Right lobe of liver (tissue), 6 donors: ENCODE data around the gene PHEX. TPM values are rescaled to one million over a fixed set of nuclear protein-coding genes. Genes with fewer than 3 reads are reported as not detected.

ENCODE experiments used
- ATAC-seq, 4 donors: fragments of 200-7000 bp; cut with Tn5 transposase; one replicate each; pipeline ENCODE4 v1.9.1; 2020; ENCODE audit warnings: mild to moderate bottlenecking in 4 of 4, moderate library complexity in 4 of 4
- DNase-seq, 3 donors: peaks; one replicate each; pipeline ENCODE4 v3.0.0-alpha.2; 2020
- H3K27ac ChIP-seq, 3 donors: fragments of 200-600 bp; one replicate each; pipeline ENCODE4 v1.8.0; 2022
- H3K27me3 ChIP-seq, 2 donors: fragments of 200-600 bp; one replicate each; pipeline ENCODE4 v1.8.0; 2022
- H3K36me3 ChIP-seq, 4 donors: fragments of 200-600 bp; sonication (generic) in 1 of 4; one replicate each; pipeline versions ENCODE4 v1.5.1 to v1.8.0; 2017 to 2022; ENCODE audit warnings: control low read depth in 1 of 4
- H3K4me1 ChIP-seq, 4 donors: fragments of 200-600 bp; sonication (generic) in 1 of 4; one replicate each; pipeline versions ENCODE4 v1.5.1 to v1.8.0; 2017 to 2022; ENCODE audit warnings: control low read depth in 1 of 4
- H3K4me3 ChIP-seq, 3 donors: fragments of 200-600 bp; one replicate each; pipeline ENCODE4 v1.8.0; 2022
- H3K9me3 ChIP-seq, 4 donors: fragments of 200-600 bp; sonication (generic) in 1 of 4; one replicate each; pipeline versions ENCODE4 v1.5.1 to v1.8.0; 2017 to 2022; ENCODE audit warnings: control low read depth in 1 of 4
- POLR2A ChIP-seq: fragments of 450-650 bp; IDR thresholded peaks from one replicate; pipeline ENCODE4 v1.6.1; 2017; ENCODE audit warnings: antibody characterized with exemption, mild to moderate bottlenecking
- WGBS: methylation state at CpG from one replicate; pipeline ENCODE4 v1.1.6; 2018; ENCODE audit warnings: low coverage, low lambda C conversion rate; ENCODE audit not compliant: insufficient coverage; ENCODE audit errors: missing lambda C conversion rate; 5-methylcytosine and 5-hydroxymethylcytosine counted together
- intact Hi-C, 2 donors: fragments of 100-400 bp; cut with DNase I; formaldehyde crosslinking; loops; one replicate each; pipeline versions ENCODE4 v1.11.2 to v1.14.1; 2022
- total RNA-seq, 6 experiments: library from RNA; depleted of rRNA in 2 of 6; stranded (reverse); fragments of >200 nt in 2 of 6; fragmentation: NEBNext Ultra II Directional in 3 of 6; extraction: Animal tissue kit (Norgen Biotek cat#: 25700) in 3 of 6; gene quantifications; one replicate each; pipeline versions ENCODE4 v1.1.0 to v1.2.4, GENCODE V29; 2016 to 2023
- TF ChIP-seq, protein P1 (sequence below), 4 donors: fragments of 200-600 bp in 3 of 4; fragments of 450-650 bp in 1 of 4; IDR thresholded peaks; one replicate each; pipeline versions ENCODE4 v1.5.1 to v1.8.0; 2016 to 2022; ENCODE audit warnings: antibody characterized with exemption in 4 of 4, mild to moderate bottlenecking in 2 of 4
- donor health status: DM: no; HTN: yes; CAD: no.
- donor health status: DM: no; HTN: no; CAD: no.
- donor health status: DM: no; HTN: no; CAD: no.
- donor health status: DM: no; HTN: yes; CAD: no.
- donor health status: DM: no; HTN: yes; CAD: no.

Gene PHEX
- total RNA-seq, 6 experiments from 2014 or later: 0.13 TPM; not detected in 5

DNA sequence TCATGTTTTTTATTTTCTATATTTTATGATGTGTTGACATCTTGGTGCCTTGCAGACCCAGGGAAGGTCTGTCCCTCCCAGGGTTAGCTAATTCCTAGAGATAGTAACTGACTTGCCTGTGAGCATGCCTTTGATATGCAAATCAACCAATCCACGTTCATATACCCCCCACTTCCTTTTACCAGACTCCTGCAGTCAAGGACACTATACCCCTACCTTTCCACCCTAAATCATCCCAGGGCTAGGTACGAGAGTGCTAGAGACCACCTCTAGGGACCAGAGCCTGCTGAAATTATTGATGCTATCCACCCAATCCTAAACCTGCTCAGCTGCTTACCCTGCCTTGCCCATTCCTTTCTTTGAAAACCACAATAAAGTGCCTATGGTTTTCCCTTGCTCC is 7.5 kb upstream of the PHEX start:
- intact Hi-C loops: no loop called here
- DNase-seq: no peak
- 36% methylated on average over 2 of the region's 2 CpGs for WGBS
- no peaks in the 10 kb centered on the region for H3K9me3 ChIP-seq
- ATAC-seq: no peak
- H3K4me1 ChIP-seq: no peaks in the 10 kb centered on the region
- H3K27ac ChIP-seq: no peak overlapping the region
- no peak overlapping the region for H3K4me3 ChIP-seq
- no peaks in the 10 kb centered on the region for H3K27me3 ChIP-seq
- no peak for TF ChIP-seq POLR2A
- TF ChIP-seq, protein P1, sequence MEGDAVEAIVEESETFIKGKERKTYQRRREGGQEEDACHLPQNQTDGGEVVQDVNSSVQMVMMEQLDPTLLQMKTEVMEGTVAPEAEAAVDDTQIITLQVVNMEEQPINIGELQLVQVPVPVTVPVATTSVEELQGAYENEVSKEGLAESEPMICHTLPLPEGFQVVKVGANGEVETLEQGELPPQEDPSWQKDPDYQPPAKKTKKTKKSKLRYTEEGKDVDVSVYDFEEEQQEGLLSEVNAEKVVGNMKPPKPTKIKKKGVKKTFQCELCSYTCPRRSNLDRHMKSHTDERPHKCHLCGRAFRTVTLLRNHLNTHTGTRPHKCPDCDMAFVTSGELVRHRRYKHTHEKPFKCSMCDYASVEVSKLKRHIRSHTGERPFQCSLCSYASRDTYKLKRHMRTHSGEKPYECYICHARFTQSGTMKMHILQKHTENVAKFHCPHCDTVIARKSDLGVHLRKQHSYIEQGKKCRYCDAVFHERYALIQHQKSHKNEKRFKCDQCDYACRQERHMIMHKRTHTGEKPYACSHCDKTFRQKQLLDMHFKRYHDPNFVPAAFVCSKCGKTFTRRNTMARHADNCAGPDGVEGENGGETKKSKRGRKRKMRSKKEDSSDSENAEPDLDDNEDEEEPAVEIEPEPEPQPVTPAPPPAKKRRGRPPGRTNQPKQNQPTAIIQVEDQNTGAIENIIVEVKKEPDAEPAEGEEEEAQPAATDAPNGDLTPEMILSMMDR (IDR thresholded peaks at IDR 0.05): no peak
- no peaks in the 10 kb centered on the region for H3K36me3 ChIP-seq

DNA sequence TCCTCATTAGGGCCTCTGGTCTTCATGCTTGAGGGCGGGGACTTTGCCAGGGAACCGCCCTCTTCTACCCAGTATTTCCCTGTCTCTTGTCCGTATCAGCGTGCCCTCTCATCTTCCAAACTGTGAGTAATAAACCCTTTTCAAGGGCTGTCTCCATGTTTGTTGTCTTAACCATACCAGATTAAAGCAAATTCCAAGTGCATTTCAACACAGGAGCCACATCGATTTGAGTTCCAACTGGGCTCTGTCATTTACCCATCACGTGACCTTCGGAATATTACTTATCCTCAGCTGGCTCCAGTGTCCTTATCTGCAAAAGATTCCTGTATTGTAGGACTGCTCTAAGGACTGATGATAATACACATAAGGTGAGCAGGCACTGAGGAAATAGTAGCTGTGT is 6.4 kb upstream of the PHEX start:
- Histone ChIP-seq H3K4me3 (no peak overlapping the region), H3K36me3 (no peaks in the 10 kb centered on the region), H3K4me1 (no peaks in the 10 kb centered on the region), H3K27me3 (no peaks in the 10 kb centered on the region), H3K9me3 (no peaks in the 10 kb centered on the region), H3K27ac (no peak overlapping the region)
- intact Hi-C loops: no loop called here
- no peak for DNase-seq
- no peak for TF ChIP-seq POLR2A
- ATAC-seq: no peak
- 54% methylated on average over 5 of the region's 7 CpGs for WGBS

DNA sequence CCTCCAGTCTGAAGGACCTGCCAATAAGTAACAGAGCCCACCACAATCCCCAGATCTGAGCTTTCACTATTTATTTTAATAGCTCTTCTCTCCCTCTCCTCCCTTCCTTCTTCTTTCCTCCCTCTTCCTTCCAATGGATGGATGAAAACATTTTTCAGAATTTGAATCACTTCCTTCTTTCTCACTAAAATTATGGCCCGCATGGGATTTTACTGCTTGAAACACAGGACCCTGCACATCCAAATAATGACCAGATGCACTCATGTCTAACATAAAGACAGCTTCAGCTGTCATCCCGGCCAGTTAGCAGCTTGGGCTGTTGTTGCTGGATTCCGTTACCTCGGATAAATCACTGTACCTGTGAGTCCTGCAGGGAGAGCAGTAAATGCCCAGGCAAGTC is 5.4 kb upstream of the PHEX start:
- intact Hi-C loops: no loop called here
- H3K9me3 ChIP-seq: no peaks in the 10 kb centered on the region
- H3K27me3 ChIP-seq: no peaks in the 10 kb centered on the region
- no peak for ATAC-seq
- H3K4me3 ChIP-seq: no peak overlapping the region
- H3K4me1 ChIP-seq: no peaks in the 10 kb centered on the region
- no peak overlapping the region for H3K27ac ChIP-seq
- TF ChIP-seq, protein P1 (IDR thresholded peaks at IDR 0.05): no peak
- TF ChIP-seq POLR2A: no peak
- no peak for DNase-seq
- no peaks in the 10 kb centered on the region for H3K36me3 ChIP-seq
- WGBS: 100% methylated on average over 2 of the region's 4 CpGs

DNA sequence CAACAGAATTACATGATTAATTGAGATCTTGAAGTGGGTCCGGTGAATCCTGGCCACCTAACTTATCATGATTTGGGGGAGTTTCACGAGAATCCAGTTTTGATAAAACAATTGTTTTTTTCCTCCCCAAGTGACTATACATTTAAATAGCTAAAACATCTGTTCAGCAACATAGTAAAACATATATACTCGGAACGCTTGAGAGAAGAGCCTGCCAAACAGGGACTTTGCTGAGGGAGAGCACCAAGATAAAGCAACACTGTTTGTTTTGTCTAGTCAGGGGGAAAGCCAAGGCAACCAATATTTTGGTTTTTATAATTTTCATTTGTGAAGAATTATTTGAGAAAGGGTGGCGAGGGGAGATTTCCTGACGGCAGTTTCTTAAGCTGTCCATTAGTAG is 381 bp downstream of the PHEX start:
- no peak for ATAC-seq
- no peak overlapping the region for H3K27ac ChIP-seq
- 71% methylated on average over 6 of the region's 6 CpGs for WGBS
- no peak for DNase-seq
- H3K27me3 ChIP-seq: no peaks in the 10 kb centered on the region
- H3K4me1 ChIP-seq: no peaks in the 10 kb centered on the region
- intact Hi-C loops: no loop called here
- no peaks in the 10 kb centered on the region for H3K36me3 ChIP-seq
- TF ChIP-seq POLR2A: no peak
- TF ChIP-seq, protein P1 (IDR thresholded peaks at IDR 0.05): no peak
- H3K4me3 ChIP-seq: no peak overlapping the region
- H3K9me3 ChIP-seq: no peaks in the 10 kb centered on the region

DNA sequence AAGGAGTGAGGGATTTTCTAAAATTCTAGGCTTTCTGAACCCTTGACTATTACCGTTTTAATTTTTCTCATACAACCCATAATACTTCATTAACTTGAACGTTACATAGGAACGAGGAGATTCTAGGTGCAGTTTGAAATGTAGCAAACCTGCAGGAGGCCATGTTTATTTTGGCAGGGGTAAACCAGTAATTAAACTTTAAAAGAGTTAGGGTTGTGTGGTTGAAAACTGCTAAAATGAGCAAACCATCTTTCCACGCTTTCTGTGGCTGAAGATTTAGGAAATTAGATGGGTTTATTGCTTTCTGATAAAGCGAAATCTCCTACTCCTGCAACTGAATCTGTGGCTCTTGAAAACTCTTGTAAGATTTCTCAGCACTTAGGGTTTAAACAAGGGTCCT is 1.7 kb downstream of the PHEX start:
- H3K27me3 ChIP-seq: no peaks in the 10 kb centered on the region
- H3K36me3 ChIP-seq: no peaks in the 10 kb centered on the region
- H3K4me3 ChIP-seq: no peak overlapping the region
- H3K27ac ChIP-seq: no peak overlapping the region
- WGBS: 47% methylated on average over 5 of the region's 5 CpGs
- ATAC-seq: no peak
- H3K9me3 ChIP-seq: no peaks in the 10 kb centered on the region
- intact Hi-C loops: no loop called here
- DNase-seq: no peak
- TF ChIP-seq POLR2A: no peak
- TF ChIP-seq, protein P1 (IDR thresholded peaks at IDR 0.05): no peak
- no peaks in the 10 kb centered on the region for H3K4me1 ChIP-seq
